ENCODE data around the gene NOP14.
"Not testable (repeated sequence)": the region's sequence is repeated elsewhere in the genome, so short reads cannot be mapped to it uniquely, and the experiment has no call there.

Gene NOP14

GRCh38 chr4:2961421-2961810, 1.8 kb downstream of the NOP14 start:
- peaks cover 58% of the 10 kb centered on the region for H3K4me1 Mint-ChIP-seq
- H3K36me3 Mint-ChIP-seq (ENCODE audit: low read depth): peaks cover 26% of the 10 kb centered on the region
- H3K27me3 Mint-ChIP-seq (ENCODE audit: low read depth, poor library complexity): peaks cover 6% of the 10 kb centered on the region
- peak overlapping the region; percentile 99 for H3K27ac Mint-ChIP-seq
- peak overlapping the region; percentile 84 for H3K4me3 Mint-ChIP-seq
- peak; percentile 41 for DNase-seq
- H3K9me3 Mint-ChIP-seq: no peaks in the 10 kb centered on the region
- TF ChIP-seq CTCF (IDR thresholded peaks at IDR 0.05): no peak

- not testable (repeated sequence) for H3K27me3 Mint-ChIP-seq (ENCODE audit: low read depth, poor library complexity); H3K27ac Mint-ChIP-seq; H3K4me3 Mint-ChIP-seq; DNase-seq; H3K9me3 Mint-ChIP-seq
- Mint-ChIP-seq H3K36me3 (ENCODE audit: low read depth) (peaks cover 31% of the 10 kb centered on the region), H3K4me1 (peaks cover 58% of the 10 kb centered on the region)
Observed at GRCh38 chr4:2960450-2960849, 2.8 kb downstream of the NOP14 start.

GRCh38 chr4:2958446-2958845, 4.8 kb downstream of the NOP14 start:
- Mint-ChIP-seq H3K9me3 (no peaks in the 10 kb centered on the region), H3K4me3 (peak overlapping the region; percentile 40), H3K4me1 (peaks cover 45% of the 10 kb centered on the region), H3K27ac (peak overlapping the region; percentile 99), H3K27me3 (ENCODE audit: low read depth, poor library complexity) (peaks cover 2% of the 10 kb centered on the region), H3K36me3 (ENCODE audit: low read depth) (peaks cover 46% of the 10 kb centered on the region)
- TF ChIP-seq CTCF (IDR thresholded peaks at IDR 0.05): no peak
- no peak for DNase-seq

- DNase-seq; H3K27ac Mint-ChIP-seq; H3K4me3 Mint-ChIP-seq; H3K9me3 Mint-ChIP-seq; H3K27me3 Mint-ChIP-seq (ENCODE audit: low read depth, poor library complexity): not testable (repeated sequence)
- H3K36me3 Mint-ChIP-seq (ENCODE audit: low read depth): peaks cover 73% of the 10 kb centered on the region
- H3K4me1 Mint-ChIP-seq: peaks cover 30% of the 10 kb centered on the region
Observed at GRCh38 chr4:2955186-2956044, 7.8 kb downstream of the NOP14 start.

- Mint-ChIP-seq H3K27me3 (ENCODE audit: low read depth, poor library complexity) (no peaks in the 10 kb centered on the region), H3K9me3 (no peaks in the 10 kb centered on the region), H3K4me3 (no peak overlapping the region), H3K27ac (peak overlapping the region; percentile 64), H3K4me1 (peaks cover 24% of the 10 kb centered on the region), H3K36me3 (ENCODE audit: low read depth) (peaks cover 79% of the 10 kb centered on the region)
- DNase-seq: no peak
- TF ChIP-seq CTCF (IDR thresholded peaks at IDR 0.05): no peak
Observed at GRCh38 chr4:2954358-2955185, 8.6 kb downstream of the NOP14 start.

- no peak for TF ChIP-seq CTCF (IDR thresholded peaks at IDR 0.05)
- peak overlapping the region; percentile 69 for H3K27ac Mint-ChIP-seq
- no peaks in the 10 kb centered on the region for H3K9me3 Mint-ChIP-seq
- no peaks in the 10 kb centered on the region for H3K27me3 Mint-ChIP-seq (ENCODE audit: low read depth, poor library complexity)
- peaks cover 82% of the 10 kb centered on the region for H3K36me3 Mint-ChIP-seq (ENCODE audit: low read depth)
- no peak for DNase-seq
- H3K4me3 Mint-ChIP-seq: no peak overlapping the region
- peaks cover 13% of the 10 kb centered on the region for H3K4me1 Mint-ChIP-seq
Observed at GRCh38 chr4:2953496-2953895, 9.7 kb downstream of the NOP14 start.
